ENCODE measurements around the gene KLC1. TPM values are rescaled to one million over a fixed set of nuclear protein-coding genes. Genes with fewer than 3 reads are reported as not detected.

Gene KLC1
- total RNA-seq, 1 donor from 2014 or later = 238 TPM

DNA sequence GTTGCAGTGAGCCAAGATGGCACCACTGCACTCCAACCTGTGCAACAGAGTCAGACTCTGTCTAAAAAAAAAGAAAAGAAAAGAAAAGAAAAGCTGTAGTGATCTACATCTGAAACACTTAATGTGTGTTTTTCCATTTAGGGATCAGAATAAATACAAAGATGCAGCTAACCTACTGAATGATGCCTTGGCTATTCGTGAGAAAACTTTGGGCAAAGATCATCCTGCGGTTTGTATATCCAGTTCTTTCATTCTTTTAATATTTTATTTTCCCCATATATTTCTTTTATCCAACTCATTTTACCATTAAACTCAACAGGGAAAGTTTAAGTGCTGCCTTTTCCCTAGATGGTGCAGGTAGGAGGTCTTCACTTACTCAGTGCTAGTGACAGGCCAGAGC, 40.4 kb downstream of the KLC1 start:
- Histone ChIP-seq H3K27ac (ENCODE audit: low read depth, low read length) (no peak overlapping the region), H3K36me3 (ENCODE audit: insufficient read depth, low read length) (peaks cover 66% of the 10 kb centered on the region), H4K20me1 (ENCODE audit: insufficient read depth, low read length) (peaks cover 68% of the 10 kb centered on the region), H3K27me3 (ENCODE audit: insufficient read depth, low read length) (no peaks in the 10 kb centered on the region), H3K9ac (ENCODE audit: low read length) (no peak overlapping the region), H3K4me1 (ENCODE audit: insufficient read depth, low read length) (peaks cover 2% of the 10 kb centered on the region), H3K4me2 (ENCODE audit: low read length) (no peak overlapping the region), H3K79me2 (ENCODE audit: insufficient read depth, low read length) (peaks cover 48% of the 10 kb centered on the region), H3K4me3 (ENCODE audit: insufficient read depth, low read depth, low read length) (no peak overlapping the region), H2AFZ (ENCODE audit: low read depth, low read length) (no peak overlapping the region), H3K9me3 (ENCODE audit: insufficient read depth, low read depth, low read length) (no peaks in the 10 kb centered on the region)
- no peak for TF ChIP-seq EZH2 (IDR thresholded peaks at IDR 0.05; ENCODE audit: insufficient read depth, low read length)
- TF ChIP-seq, protein P1, sequence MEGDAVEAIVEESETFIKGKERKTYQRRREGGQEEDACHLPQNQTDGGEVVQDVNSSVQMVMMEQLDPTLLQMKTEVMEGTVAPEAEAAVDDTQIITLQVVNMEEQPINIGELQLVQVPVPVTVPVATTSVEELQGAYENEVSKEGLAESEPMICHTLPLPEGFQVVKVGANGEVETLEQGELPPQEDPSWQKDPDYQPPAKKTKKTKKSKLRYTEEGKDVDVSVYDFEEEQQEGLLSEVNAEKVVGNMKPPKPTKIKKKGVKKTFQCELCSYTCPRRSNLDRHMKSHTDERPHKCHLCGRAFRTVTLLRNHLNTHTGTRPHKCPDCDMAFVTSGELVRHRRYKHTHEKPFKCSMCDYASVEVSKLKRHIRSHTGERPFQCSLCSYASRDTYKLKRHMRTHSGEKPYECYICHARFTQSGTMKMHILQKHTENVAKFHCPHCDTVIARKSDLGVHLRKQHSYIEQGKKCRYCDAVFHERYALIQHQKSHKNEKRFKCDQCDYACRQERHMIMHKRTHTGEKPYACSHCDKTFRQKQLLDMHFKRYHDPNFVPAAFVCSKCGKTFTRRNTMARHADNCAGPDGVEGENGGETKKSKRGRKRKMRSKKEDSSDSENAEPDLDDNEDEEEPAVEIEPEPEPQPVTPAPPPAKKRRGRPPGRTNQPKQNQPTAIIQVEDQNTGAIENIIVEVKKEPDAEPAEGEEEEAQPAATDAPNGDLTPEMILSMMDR (IDR thresholded peaks at IDR 0.05; ENCODE audit: insufficient read depth, low read depth, low read length) = no peak
- FAIRE-seq = no peak
- H3K4me1 Mint-ChIP-seq (ENCODE audit: low read depth, unreplicated experiment) = peaks cover 7% of the 10 kb centered on the region
- H3K27me3 Mint-ChIP-seq (ENCODE audit: low read depth, unreplicated experiment) = no peaks in the 10 kb centered on the region
- no peak for DNase-seq (ENCODE audit: low read depth)
- no peaks in the 10 kb centered on the region for H3K9me3 Mint-ChIP-seq (ENCODE audit: unreplicated experiment)
- H3K36me3 Mint-ChIP-seq (ENCODE audit: low read depth, unreplicated experiment) = peaks cover 20% of the 10 kb centered on the region
- H3K27ac Mint-ChIP-seq (ENCODE audit: unreplicated experiment) = no peak overlapping the region
- H3K4me3 Mint-ChIP-seq (ENCODE audit: unreplicated experiment) = no peak overlapping the region

DNA sequence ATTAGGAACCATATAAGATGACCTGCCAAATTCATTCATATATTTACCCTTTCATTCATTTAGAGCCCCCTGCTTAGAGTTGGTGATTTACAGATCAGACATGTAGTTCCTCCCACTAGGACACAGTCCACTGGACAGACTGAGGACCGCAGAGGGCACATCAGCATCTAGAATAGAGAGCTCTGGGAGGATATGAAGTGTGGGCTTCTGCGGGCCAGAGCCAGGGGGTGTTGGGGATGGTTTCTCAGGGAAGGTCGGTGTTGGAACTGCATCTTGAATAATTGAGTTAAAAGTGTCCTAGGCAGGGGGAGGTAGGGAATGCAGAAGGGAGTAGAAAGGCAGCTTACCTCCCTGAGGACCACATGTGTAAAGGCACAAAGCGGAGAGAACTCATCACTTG, 42.9 kb downstream of the KLC1 start:
- peaks cover 27% of the 10 kb centered on the region for H3K36me3 Mint-ChIP-seq (ENCODE audit: low read depth, unreplicated experiment)
- H3K9ac ChIP-seq (ENCODE audit: low read length) = no peak overlapping the region
- peaks cover 30% of the 10 kb centered on the region for H3K79me2 ChIP-seq (ENCODE audit: insufficient read depth, low read length)
- no peak overlapping the region for H2AFZ ChIP-seq (ENCODE audit: low read depth, low read length)
- H3K27ac Mint-ChIP-seq (ENCODE audit: unreplicated experiment) = no peak overlapping the region
- FAIRE-seq (no peak), DNase-seq (ENCODE audit: low read depth) (no peak)
- H3K27ac ChIP-seq (ENCODE audit: low read depth, low read length) = no peak overlapping the region
- no peaks in the 10 kb centered on the region for H3K9me3 ChIP-seq (ENCODE audit: insufficient read depth, low read depth, low read length)
- H3K4me1 ChIP-seq (ENCODE audit: insufficient read depth, low read length) = no peaks in the 10 kb centered on the region
- no peak overlapping the region for H3K4me3 ChIP-seq (ENCODE audit: insufficient read depth, low read depth, low read length)
- no peak overlapping the region for H3K4me3 Mint-ChIP-seq (ENCODE audit: unreplicated experiment)
- no peaks in the 10 kb centered on the region for H3K9me3 Mint-ChIP-seq (ENCODE audit: unreplicated experiment)
- no peaks in the 10 kb centered on the region for H3K4me1 Mint-ChIP-seq (ENCODE audit: low read depth, unreplicated experiment)
- peaks cover 59% of the 10 kb centered on the region for H4K20me1 ChIP-seq (ENCODE audit: insufficient read depth, low read length)
- peaks cover 79% of the 10 kb centered on the region for H3K36me3 ChIP-seq (ENCODE audit: insufficient read depth, low read length)
- no peak overlapping the region for H3K4me2 ChIP-seq (ENCODE audit: low read length)
- no peaks in the 10 kb centered on the region for H3K27me3 Mint-ChIP-seq (ENCODE audit: low read depth, unreplicated experiment)
- TF ChIP-seq, protein P1 (IDR thresholded peaks at IDR 0.05; ENCODE audit: insufficient read depth, low read depth, low read length) = no peak
- TF ChIP-seq EZH2 (IDR thresholded peaks at IDR 0.05; ENCODE audit: insufficient read depth, low read length) = no peak
- no peaks in the 10 kb centered on the region for H3K27me3 ChIP-seq (ENCODE audit: insufficient read depth, low read length)

DNA sequence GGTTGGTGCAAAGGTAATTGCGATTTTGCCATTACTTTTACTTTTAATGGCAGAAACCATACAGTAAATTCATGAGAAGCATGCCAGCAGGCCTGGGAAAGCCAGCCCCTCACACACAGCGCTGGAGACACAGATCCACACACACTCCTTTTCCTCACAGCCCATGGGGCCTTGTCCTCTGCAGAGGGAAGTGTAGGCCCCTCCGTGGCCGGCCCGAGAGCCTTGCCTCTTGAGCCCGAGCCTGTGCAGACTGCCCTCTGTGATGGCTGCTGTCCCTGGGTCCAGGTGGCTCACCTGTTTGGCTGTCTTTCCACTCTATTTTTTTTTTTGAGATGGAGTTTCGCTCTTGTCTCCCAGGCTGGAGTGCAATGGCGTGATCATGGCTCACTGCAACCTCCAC, 46.9 kb downstream of the KLC1 start:
- no peak for FAIRE-seq
- H3K4me1 Mint-ChIP-seq (ENCODE audit: low read depth, unreplicated experiment) = no peaks in the 10 kb centered on the region
- Histone ChIP-seq H3K4me1 (ENCODE audit: insufficient read depth, low read length) (no peaks in the 10 kb centered on the region), H2AFZ (ENCODE audit: low read depth, low read length) (no peak overlapping the region), H3K9ac (ENCODE audit: low read length) (no peak overlapping the region), H3K4me2 (ENCODE audit: low read length) (no peak overlapping the region), H4K20me1 (ENCODE audit: insufficient read depth, low read length) (peaks cover 57% of the 10 kb centered on the region), H3K27ac (ENCODE audit: low read depth, low read length) (no peak overlapping the region), H3K79me2 (ENCODE audit: insufficient read depth, low read length) (peaks cover 20% of the 10 kb centered on the region), H3K27me3 (ENCODE audit: insufficient read depth, low read length) (no peaks in the 10 kb centered on the region), H3K9me3 (ENCODE audit: insufficient read depth, low read depth, low read length) (no peaks in the 10 kb centered on the region), H3K4me3 (ENCODE audit: insufficient read depth, low read depth, low read length) (no peak overlapping the region), H3K36me3 (ENCODE audit: insufficient read depth, low read length) (peaks cover 85% of the 10 kb centered on the region)
- H3K36me3 Mint-ChIP-seq (ENCODE audit: low read depth, unreplicated experiment) = peaks cover 24% of the 10 kb centered on the region
- no peak for DNase-seq (ENCODE audit: low read depth)
- no peak overlapping the region for H3K27ac Mint-ChIP-seq (ENCODE audit: unreplicated experiment)
- H3K4me3 Mint-ChIP-seq (ENCODE audit: unreplicated experiment) = no peak overlapping the region
- no peaks in the 10 kb centered on the region for H3K9me3 Mint-ChIP-seq (ENCODE audit: unreplicated experiment)
- TF ChIP-seq EZH2 (IDR thresholded peaks at IDR 0.05; ENCODE audit: insufficient read depth, low read length) = no peak
- TF ChIP-seq, protein P1 (IDR thresholded peaks at IDR 0.05; ENCODE audit: insufficient read depth, low read depth, low read length) = no peak
- no peaks in the 10 kb centered on the region for H3K27me3 Mint-ChIP-seq (ENCODE audit: low read depth, unreplicated experiment)
